ENCODE results near the gene KSR1. TPM values are rescaled to one million over a fixed set of nuclear protein-coding genes. Genes with fewer than 3 reads are reported as not detected.

Gene KSR1
- total and polyA plus RNA-seq, 2 of the 8 experiments (the other 6 are each of a cell fraction or from before 2014, with no cell fraction given): 14.1 to 34.7 TPM

GRCh38 chr17:27428781-27429505 lies 27.3 kb upstream of the KSR1 start (continued):
- TF ChIP-seq ATF3 (IDR thresholded peaks at IDR 0.05; ENCODE audit: insufficient read depth, low read depth, low read length): no peak
- TF ChIP-seq FOSL1 (IDR thresholded peaks at IDR 0.05; ENCODE audit: insufficient read depth, low read depth, low read length): no peak

All from H1 (cell line).